K562 treated with DMSO at 1 percent for 4 hours (cell line): Measurements from ENCODE around the gene CERCAM. TPM values are rescaled to one million over a fixed set of nuclear protein-coding genes. Genes with fewer than 3 reads are reported as not detected.

Experiments used
- total RNA-seq: library from RNA; unstranded; fragments of 300-600 nt; gene quantifications from 2 replicates; pipeline ENCODE4 v1.2.3, GENCODE V29; 2022; ENCODE audit not compliant: insufficient read depth

Gene CERCAM
- 33.3 and 41.6 TPM in 2 replicates for total RNA-seq

GRCh38 chr9:128420651-128421481 lies at the start of gene CERCAM:
TSS of gene CERCAM (plus strand) at chr9:128420857. CDS start at chr9:128420878, 21 bp downstream.

GRCh38 chr9:128455849-128456612 lies 35.4 kb downstream of the CERCAM start, which contains the start of gene ODF2:
TSS of gene ODF2 (plus strand) at chr9:128456006. CDS start at chr9:128456092, 86 bp downstream.

Other genes starting within 250 kb of the CERCAM start
- 343 and 379 TPM in 2 replicates for gene CIZ1, start 229.3 kb upstream of the CERCAM start, total RNA-seq
- 37.5 and 41.5 TPM in 2 replicates for gene DNM1, start 217.5 kb upstream of the CERCAM start, total RNA-seq
- gene GOLGA2, start 144.8 kb upstream of the CERCAM start, total RNA-seq, result 95.4 and 101 TPM in 2 replicates
- gene SWI5, start 144.6 kb upstream of the CERCAM start, total RNA-seq, result 119 and 149 TPM in 2 replicates
- gene TRUB2, start 98.4 kb upstream of the CERCAM start, total RNA-seq, result 25.4 and 29.2 TPM in 2 replicates
- gene COQ4, start 98.0 kb upstream of the CERCAM start, total RNA-seq, result 98.0 and 105 TPM in 2 replicates
- 12.8 and 15.5 TPM in 2 replicates for gene SLC27A4, start 80.3 kb upstream of the CERCAM start, total RNA-seq
- gene URM1, start 49.5 kb upstream of the CERCAM start, total RNA-seq, result 40.9 and 42.9 TPM in 2 replicates
- 37.4 and 41.5 TPM in 2 replicates for gene ODF2, start 35.1 kb downstream of the CERCAM start, total RNA-seq
- 29.2 and 29.9 TPM in 2 replicates for gene GLE1, start 83.9 kb downstream of the CERCAM start, total RNA-seq
- 29.3 and 36.5 TPM in 2 replicates for gene SPTAN1, start 131.7 kb downstream of the CERCAM start, total RNA-seq
- gene DYNC2I2, start 236.0 kb downstream of the CERCAM start, total RNA-seq, result 153 and 184 TPM in 2 replicates